Measurements from ENCODE around the gene USP37. TPM values are rescaled to one million over a fixed set of nuclear protein-coding genes. Genes with fewer than 3 reads are reported as not detected.

USP37 gene
- total and polyA plus RNA-seq, 2 of the 13 experiments (the other 11 are each of a cell fraction or from before 2014, with no cell fraction given) = 6.5 to 30.6 TPM

DNA sequence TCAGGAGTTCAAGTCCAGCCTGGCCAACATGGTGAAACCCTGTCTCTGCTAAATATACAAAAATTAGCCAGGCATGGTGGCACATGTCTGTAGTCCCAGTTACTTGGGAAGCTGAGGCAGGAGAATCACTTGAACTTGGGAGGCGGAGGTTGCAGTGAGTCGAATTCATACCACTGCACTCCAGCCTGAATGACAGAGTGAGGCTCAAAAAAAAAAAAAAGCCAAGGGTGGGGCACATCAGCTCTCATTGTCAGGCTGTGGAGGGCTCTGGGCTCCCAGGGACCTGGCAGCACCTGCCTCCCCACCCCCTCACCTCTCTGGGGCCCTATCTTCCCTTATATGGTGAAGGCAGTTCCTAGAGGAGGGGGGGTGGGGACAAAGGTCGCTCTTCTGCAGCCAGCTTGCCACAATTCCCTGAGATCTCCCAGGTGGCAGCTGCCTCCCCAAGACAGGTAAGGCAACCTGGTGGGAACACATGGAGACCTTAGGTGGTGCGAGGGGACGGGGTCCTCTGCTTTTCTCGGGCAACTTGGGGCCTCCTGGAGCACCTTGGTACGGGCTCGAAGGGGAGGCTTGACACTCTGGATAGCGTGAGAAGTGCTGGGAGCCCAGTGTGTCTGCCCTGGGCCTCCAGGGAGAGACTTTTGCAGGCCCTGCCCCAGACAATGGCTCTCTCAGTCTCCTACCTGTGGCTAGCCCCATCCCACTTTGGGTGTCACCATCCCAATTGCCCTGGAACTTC is 149.3 kb downstream of the USP37 start, which contains the start of gene VIL1 (continued):
- TF ChIP-seq, protein P1, sequence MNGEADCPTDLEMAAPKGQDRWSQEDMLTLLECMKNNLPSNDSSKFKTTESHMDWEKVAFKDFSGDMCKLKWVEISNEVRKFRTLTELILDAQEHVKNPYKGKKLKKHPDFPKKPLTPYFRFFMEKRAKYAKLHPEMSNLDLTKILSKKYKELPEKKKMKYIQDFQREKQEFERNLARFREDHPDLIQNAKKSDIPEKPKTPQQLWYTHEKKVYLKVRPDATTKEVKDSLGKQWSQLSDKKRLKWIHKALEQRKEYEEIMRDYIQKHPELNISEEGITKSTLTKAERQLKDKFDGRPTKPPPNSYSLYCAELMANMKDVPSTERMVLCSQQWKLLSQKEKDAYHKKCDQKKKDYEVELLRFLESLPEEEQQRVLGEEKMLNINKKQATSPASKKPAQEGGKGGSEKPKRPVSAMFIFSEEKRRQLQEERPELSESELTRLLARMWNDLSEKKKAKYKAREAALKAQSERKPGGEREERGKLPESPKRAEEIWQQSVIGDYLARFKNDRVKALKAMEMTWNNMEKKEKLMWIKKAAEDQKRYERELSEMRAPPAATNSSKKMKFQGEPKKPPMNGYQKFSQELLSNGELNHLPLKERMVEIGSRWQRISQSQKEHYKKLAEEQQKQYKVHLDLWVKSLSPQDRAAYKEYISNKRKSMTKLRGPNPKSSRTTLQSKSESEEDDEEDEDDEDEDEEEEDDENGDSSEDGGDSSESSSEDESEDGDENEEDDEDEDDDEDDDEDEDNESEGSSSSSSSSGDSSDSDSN (CRISPR knock-in tag; IDR thresholded peaks at IDR 0.05) = peak; percentile 68
- peak; percentile 70 for TF ChIP-seq ZNF614 (CRISPR knock-in tag; IDR thresholded peaks at IDR 0.05; ENCODE audit: borderline replicate concordance)
- TF ChIP-seq ARNT2 (CRISPR knock-in tag; IDR thresholded peaks at IDR 0.05; ENCODE audit: low read depth) = peak; percentile 77; the same call in 1 of the 2 replicates
- peak; percentile 80 for TF ChIP-seq ZFP91 (CRISPR knock-in tag; IDR thresholded peaks at IDR 0.05; ENCODE audit: borderline replicate concordance)
- 0 out of 2 replicates have a peak, but pooled peaks have one; percentile 7 for TF ChIP-seq ZNF629 (CRISPR knock-in tag; conservative IDR thresholded peaks at IDR 0.05)
- TF ChIP-seq, protein P2, sequence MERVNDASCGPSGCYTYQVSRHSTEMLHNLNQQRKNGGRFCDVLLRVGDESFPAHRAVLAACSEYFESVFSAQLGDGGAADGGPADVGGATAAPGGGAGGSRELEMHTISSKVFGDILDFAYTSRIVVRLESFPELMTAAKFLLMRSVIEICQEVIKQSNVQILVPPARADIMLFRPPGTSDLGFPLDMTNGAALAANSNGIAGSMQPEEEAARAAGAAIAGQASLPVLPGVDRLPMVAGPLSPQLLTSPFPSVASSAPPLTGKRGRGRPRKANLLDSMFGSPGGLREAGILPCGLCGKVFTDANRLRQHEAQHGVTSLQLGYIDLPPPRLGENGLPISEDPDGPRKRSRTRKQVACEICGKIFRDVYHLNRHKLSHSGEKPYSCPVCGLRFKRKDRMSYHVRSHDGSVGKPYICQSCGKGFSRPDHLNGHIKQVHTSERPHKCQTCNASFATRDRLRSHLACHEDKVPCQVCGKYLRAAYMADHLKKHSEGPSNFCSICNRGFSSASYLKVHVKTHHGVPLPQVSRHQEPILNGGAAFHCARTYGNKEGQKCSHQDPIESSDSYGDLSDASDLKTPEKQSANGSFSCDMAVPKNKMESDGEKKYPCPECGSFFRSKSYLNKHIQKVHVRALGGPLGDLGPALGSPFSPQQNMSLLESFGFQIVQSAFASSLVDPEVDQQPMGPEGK (CRISPR knock-in tag; IDR thresholded peaks at IDR 0.05) = peak; percentile 97
- TF ChIP-seq ZNF605 (CRISPR knock-in tag; IDR thresholded peaks at IDR 0.05) = peak; percentile 70; the same call in 1 of the 2 replicates
- no peak for TF ChIP-seq ZNF34 (CRISPR knock-in tag; IDR thresholded peaks at IDR 0.05; ENCODE audit: borderline replicate concordance)
- peak; percentile 69; the same call in 1 of the 2 replicates for TF ChIP-seq U2AF2 (IDR thresholded peaks at IDR 0.05; ENCODE audit: low read depth, low read length)
- TF ChIP-seq, protein P3, sequence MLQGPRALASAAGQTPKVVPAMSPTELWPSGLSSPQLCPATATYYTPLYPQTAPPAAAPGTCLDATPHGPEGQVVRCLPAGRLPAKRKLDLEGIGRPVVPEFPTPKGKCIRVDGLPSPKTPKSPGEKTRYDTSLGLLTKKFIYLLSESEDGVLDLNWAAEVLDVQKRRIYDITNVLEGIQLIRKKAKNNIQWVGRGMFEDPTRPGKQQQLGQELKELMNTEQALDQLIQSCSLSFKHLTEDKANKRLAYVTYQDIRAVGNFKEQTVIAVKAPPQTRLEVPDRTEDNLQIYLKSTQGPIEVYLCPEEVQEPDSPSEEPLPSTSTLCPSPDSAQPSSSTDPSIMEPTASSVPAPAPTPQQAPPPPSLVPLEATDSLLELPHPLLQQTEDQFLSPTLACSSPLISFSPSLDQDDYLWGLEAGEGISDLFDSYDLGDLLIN (CRISPR knock-in tag; IDR thresholded peaks at IDR 0.05; ENCODE audit: borderline replicate concordance) = no peak
- TF ChIP-seq ZNF101 (CRISPR knock-in tag; IDR thresholded peaks at IDR 0.05; ENCODE audit: borderline replicate concordance, low read depth) = no peak
- TF ChIP-seq HOXA3 (CRISPR knock-in tag; IDR thresholded peaks at IDR 0.05) = peak; percentile 85
- peak; percentile 83 for TF ChIP-seq ZFP37 (CRISPR knock-in tag; IDR thresholded peaks at IDR 0.05; ENCODE audit: borderline replicate concordance)
- peak; percentile 81; the same call in 1 of the 2 replicates for TF ChIP-seq AHDC1 (CRISPR knock-in tag; IDR thresholded peaks at IDR 0.05; ENCODE audit: borderline replicate concordance)

All from HepG2 (cell line).